Measurements from ENCODE around the gene ATR. TPM values are rescaled to one million over a fixed set of nuclear protein-coding genes. Genes with fewer than 3 reads are reported as not detected.
A peak's percentile ranks its signal among the peaks of the same experiment; 100 is the strongest.
"Not testable (repeated sequence)": the region's sequence is repeated elsewhere in the genome, so short reads cannot be mapped to it uniquely, and the experiment has no call there.

The ATR gene
- total RNA-seq, 1 experiment from 2014 or later = 17.5 TPM

GRCh38 chr3:142608631-142609030, 30.1 kb upstream of the ATR start:
- H3K4me1 ChIP-seq = peaks cover 27% of the 10 kb centered on the region
- H3K27me3 Mint-ChIP-seq (ENCODE audit: insufficient read depth, unreplicated experiment) = no peaks in the 10 kb centered on the region
- H3K4me3 Mint-ChIP-seq (ENCODE audit: unreplicated experiment) = no peak overlapping the region
- peaks cover 6% of the 10 kb centered on the region for H3K4me1 Mint-ChIP-seq (ENCODE audit: low read depth, unreplicated experiment)
- H3K9me3 Mint-ChIP-seq (ENCODE audit: unreplicated experiment) = no peaks in the 10 kb centered on the region
- H3K36me3 ChIP-seq (ENCODE audit: control insufficient read depth, insufficient read depth, low read length) = no peaks in the 10 kb centered on the region
- no peaks in the 10 kb centered on the region for H3K36me3 Mint-ChIP-seq (ENCODE audit: insufficient read depth, unreplicated experiment)
- intact Hi-C loops (cut with micrococcal nuclease; ENCODE audit: unreplicated experiment) = loop anchor here (1.0 kb wide), 1 partner anchor 12 kb away; the partner anchor contains the start of gene PLS1
- ChIA-PET CTCF (interaction anchor here (0.8 to 1.7 kb wide), 2 partner anchors 21 to 72 kb away, joined by 4 to 6 read pairs; no protein-coding TSS in a partner anchor), POLR2A (interaction anchor here (0.9 to 1.7 kb wide), 3 partner anchors 10 to 392 kb away, joined by 3 to 5 read pairs (median 4); partner anchors contain the start of genes PLS1 and U2SURP)
- H3K27me3 ChIP-seq (replicated peaks; ENCODE audit: control insufficient read depth, insufficient read depth, low read length) = no peaks in the 10 kb centered on the region
- DNase-seq = peak; percentile 85 to 89
- peak overlapping the region; percentile 78 for H3K27ac Mint-ChIP-seq (ENCODE audit: unreplicated experiment)
- BruUV-seq (replicated peaks) = no TSS peak
- H3K4me3 ChIP-seq (ENCODE audit: low read depth, low read length) = no peak overlapping the region
- no peak for TF ChIP-seq CTCF (IDR thresholded peaks at IDR 0.05; ENCODE audit: insufficient read depth in 1 of 2, low read depth in 1 of 2, low read length in 1 of 2, severe bottlenecking in 1 of 2, unreplicated experiment in 1 of 2)
- H3K9me3 ChIP-seq = no peaks in the 10 kb centered on the region

- no peak for DNase-seq
- POLR2A ChIA-PET = no interaction called here
- intact Hi-C loops (cut with micrococcal nuclease; ENCODE audit: unreplicated experiment) = no loop called here
Measured at GRCh38 chr3:142604940-142605339, 26.4 kb upstream of the ATR start.

GRCh38 chr3:142603386-142603705, 24.8 kb upstream of the ATR start:
- intact Hi-C loops (cut with micrococcal nuclease; ENCODE audit: unreplicated experiment); H3K4me3 ChIP-seq (ENCODE audit: low read depth, low read length); H3K9me3 ChIP-seq; H3K36me3 Mint-ChIP-seq (ENCODE audit: insufficient read depth, unreplicated experiment); H3K4me3 Mint-ChIP-seq (ENCODE audit: unreplicated experiment); H3K27ac Mint-ChIP-seq (ENCODE audit: unreplicated experiment); BruUV-seq (replicated peaks); H3K27me3 Mint-ChIP-seq (ENCODE audit: insufficient read depth, unreplicated experiment); DNase-seq; H3K36me3 ChIP-seq (ENCODE audit: control insufficient read depth, insufficient read depth, low read length); POLR2A ChIA-PET; H3K4me1 Mint-ChIP-seq (ENCODE audit: low read depth, unreplicated experiment); H3K9me3 Mint-ChIP-seq (ENCODE audit: unreplicated experiment); H3K27me3 ChIP-seq (replicated peaks; ENCODE audit: control insufficient read depth, insufficient read depth, low read length): not testable (repeated sequence)
- CTCF ChIA-PET = interaction anchor here (1.1 kb wide), 1 partner anchor 16 kb away, joined by 3 read pairs; no protein-coding TSS in a partner anchor
- H3K4me1 ChIP-seq = peaks cover 39% of the 10 kb centered on the region

More at GRCh38 chr3:142604940-142605339, 26.4 kb upstream of the ATR start:
- Mint-ChIP-seq H3K27ac (ENCODE audit: unreplicated experiment) (no peak overlapping the region), H3K27me3 (ENCODE audit: insufficient read depth, unreplicated experiment) (no peaks in the 10 kb centered on the region), H3K9me3 (ENCODE audit: unreplicated experiment) (no peaks in the 10 kb centered on the region), H3K36me3 (ENCODE audit: insufficient read depth, unreplicated experiment) (no peaks in the 10 kb centered on the region), H3K4me3 (ENCODE audit: unreplicated experiment) (no peak overlapping the region), H3K4me1 (ENCODE audit: low read depth, unreplicated experiment) (peaks cover 6% of the 10 kb centered on the region)
- Histone ChIP-seq H3K4me1 (peaks cover 47% of the 10 kb centered on the region), H3K4me3 (ENCODE audit: low read depth, low read length) (no peak overlapping the region), H3K36me3 (ENCODE audit: control insufficient read depth, insufficient read depth, low read length) (no peaks in the 10 kb centered on the region), H3K27me3 (replicated peaks; ENCODE audit: control insufficient read depth, insufficient read depth, low read length) (no peaks in the 10 kb centered on the region), H3K9me3 (no peaks in the 10 kb centered on the region)
- no peak for TF ChIP-seq CTCF (IDR thresholded peaks at IDR 0.05; ENCODE audit: insufficient read depth in 1 of 2, low read depth in 1 of 2, low read length in 1 of 2, severe bottlenecking in 1 of 2, unreplicated experiment in 1 of 2)
- no TSS peak for BruUV-seq (replicated peaks)
- CTCF ChIA-PET = no interaction called here

Data from Caco-2 (cell line).